ENCODE results near the gene SPDYC. TPM values are rescaled to one million over a fixed set of nuclear protein-coding genes. Genes with fewer than 3 reads are reported as not detected.

The SPDYC gene
- total and polyA plus RNA-seq, 2 experiments from 2014 or later: 0.24 TPM; not detected in 1

DNA sequence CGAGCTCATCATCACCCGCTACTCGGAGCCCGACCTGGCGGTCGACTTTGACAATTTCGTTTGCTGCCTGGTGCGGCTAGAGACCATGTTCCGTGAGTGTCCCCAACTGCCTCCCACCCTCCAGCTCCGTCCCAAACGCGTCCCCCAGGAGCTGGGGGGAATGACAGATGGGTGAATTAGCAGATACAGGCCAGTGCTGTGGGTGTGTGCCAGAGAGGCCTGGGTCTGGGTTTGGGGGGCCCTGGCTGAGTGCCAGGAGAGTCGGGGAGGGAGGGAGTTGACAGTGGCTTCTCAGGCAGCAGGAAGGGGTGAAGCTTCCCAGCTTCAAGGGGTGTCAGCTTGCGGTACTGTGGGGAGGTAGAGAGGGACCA is 40.3 kb downstream of the SPDYC start:
- no peak overlapping the region for H3K27ac ChIP-seq
- no peaks in the 10 kb centered on the region for H3K27me3 ChIP-seq
- no peaks in the 10 kb centered on the region for H3K9me3 ChIP-seq (ENCODE audit: low read depth)
- H3K4me1 ChIP-seq (ENCODE audit: low read depth): peaks cover 10% of the 10 kb centered on the region
- H3K4me3 ChIP-seq: no peak overlapping the region
- TF ChIP-seq, protein P1, sequence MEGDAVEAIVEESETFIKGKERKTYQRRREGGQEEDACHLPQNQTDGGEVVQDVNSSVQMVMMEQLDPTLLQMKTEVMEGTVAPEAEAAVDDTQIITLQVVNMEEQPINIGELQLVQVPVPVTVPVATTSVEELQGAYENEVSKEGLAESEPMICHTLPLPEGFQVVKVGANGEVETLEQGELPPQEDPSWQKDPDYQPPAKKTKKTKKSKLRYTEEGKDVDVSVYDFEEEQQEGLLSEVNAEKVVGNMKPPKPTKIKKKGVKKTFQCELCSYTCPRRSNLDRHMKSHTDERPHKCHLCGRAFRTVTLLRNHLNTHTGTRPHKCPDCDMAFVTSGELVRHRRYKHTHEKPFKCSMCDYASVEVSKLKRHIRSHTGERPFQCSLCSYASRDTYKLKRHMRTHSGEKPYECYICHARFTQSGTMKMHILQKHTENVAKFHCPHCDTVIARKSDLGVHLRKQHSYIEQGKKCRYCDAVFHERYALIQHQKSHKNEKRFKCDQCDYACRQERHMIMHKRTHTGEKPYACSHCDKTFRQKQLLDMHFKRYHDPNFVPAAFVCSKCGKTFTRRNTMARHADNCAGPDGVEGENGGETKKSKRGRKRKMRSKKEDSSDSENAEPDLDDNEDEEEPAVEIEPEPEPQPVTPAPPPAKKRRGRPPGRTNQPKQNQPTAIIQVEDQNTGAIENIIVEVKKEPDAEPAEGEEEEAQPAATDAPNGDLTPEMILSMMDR (IDR thresholded peaks at IDR 0.05; ENCODE audit: low read depth, low read length): no peak
- DNase-seq (ENCODE audit: low read depth in 1 of 2, low spot score in 1 of 2): no peak
- H3K36me3 ChIP-seq: peaks cover 36% of the 10 kb centered on the region

DNA sequence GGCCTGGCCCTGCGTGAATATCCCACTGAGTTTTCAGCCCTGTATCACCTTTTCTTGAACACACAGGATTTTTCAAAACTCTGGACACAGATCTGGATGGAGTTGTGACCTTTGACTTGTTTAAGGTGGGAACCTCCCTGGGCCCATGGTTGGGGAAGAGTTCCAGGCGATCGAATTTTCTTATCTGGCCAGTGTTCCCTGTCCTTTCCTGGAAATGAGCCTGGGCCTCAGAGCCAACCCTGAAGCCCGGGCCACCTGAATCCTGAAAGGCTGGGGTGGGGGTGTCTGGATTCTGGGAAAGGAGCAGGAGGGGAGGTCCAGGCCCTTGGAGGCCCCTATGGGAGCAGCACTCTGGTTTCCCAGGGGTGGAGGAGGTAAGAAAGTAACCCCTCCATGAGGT is 40.7 kb downstream of the SPDYC start:
- Histone ChIP-seq H3K27ac (no peak overlapping the region), H3K9me3 (ENCODE audit: low read depth) (no peaks in the 10 kb centered on the region), H3K27me3 (no peaks in the 10 kb centered on the region), H3K4me3 (no peak overlapping the region), H3K36me3 (peaks cover 34% of the 10 kb centered on the region), H3K4me1 (ENCODE audit: low read depth) (peaks cover 10% of the 10 kb centered on the region)
- DNase-seq (ENCODE audit: low read depth in 1 of 2, low spot score in 1 of 2): no peak
- TF ChIP-seq, protein P1 (IDR thresholded peaks at IDR 0.05; ENCODE audit: low read depth, low read length): no peak

DNA sequence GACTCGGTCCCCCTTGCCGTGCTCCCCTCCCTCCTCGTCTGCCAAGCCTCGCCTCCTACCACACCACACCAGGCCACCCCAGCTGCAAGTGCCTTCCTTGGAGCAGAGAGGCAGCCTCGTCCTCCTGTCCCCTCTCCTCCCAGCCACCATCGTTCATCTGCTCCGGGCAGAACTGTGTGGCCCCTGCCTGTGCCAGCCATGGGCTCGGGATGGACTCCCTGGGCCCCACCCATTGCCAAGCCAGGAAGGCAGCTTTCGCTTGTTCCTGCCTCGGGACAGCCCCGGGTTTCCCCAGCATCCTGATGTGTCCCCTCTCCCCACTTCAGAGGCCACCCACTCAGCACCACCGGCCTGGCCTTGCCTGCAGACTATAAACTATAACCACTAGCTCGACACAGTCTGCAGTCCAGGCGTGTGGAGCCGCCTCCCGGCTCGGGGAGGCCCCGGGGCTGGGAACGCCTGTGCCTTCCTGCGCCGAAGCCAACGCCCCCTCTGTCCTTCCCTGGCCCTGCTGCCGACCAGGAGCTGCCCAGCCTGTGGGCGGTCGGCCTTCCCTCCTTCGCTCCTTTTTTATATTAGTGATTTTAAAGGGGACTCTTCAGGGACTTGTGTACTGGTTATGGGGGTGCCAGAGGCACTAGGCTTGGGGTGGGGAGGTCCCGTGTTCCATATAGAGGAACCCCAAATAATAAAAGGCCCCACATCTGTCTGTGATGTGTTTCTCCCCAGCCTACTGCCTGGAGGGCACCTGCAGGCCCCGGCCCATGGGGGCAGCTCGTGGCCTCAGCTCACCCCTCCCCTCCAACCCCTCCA is 41.5 kb downstream of the SPDYC start:
- peaks cover 10% of the 10 kb centered on the region for H3K4me1 ChIP-seq (ENCODE audit: low read depth)
- peak overlapping the region; percentile 65 for H3K27ac ChIP-seq
- TF ChIP-seq, protein P1 (IDR thresholded peaks at IDR 0.05; ENCODE audit: low read depth, low read length): no peak
- H3K36me3 ChIP-seq: peaks cover 27% of the 10 kb centered on the region
- H3K27me3 ChIP-seq: no peaks in the 10 kb centered on the region
- H3K9me3 ChIP-seq (ENCODE audit: low read depth): no peaks in the 10 kb centered on the region
- no peak for DNase-seq (ENCODE audit: low read depth in 1 of 2, low spot score in 1 of 2)
- no peak overlapping the region for H3K4me3 ChIP-seq

DNA sequence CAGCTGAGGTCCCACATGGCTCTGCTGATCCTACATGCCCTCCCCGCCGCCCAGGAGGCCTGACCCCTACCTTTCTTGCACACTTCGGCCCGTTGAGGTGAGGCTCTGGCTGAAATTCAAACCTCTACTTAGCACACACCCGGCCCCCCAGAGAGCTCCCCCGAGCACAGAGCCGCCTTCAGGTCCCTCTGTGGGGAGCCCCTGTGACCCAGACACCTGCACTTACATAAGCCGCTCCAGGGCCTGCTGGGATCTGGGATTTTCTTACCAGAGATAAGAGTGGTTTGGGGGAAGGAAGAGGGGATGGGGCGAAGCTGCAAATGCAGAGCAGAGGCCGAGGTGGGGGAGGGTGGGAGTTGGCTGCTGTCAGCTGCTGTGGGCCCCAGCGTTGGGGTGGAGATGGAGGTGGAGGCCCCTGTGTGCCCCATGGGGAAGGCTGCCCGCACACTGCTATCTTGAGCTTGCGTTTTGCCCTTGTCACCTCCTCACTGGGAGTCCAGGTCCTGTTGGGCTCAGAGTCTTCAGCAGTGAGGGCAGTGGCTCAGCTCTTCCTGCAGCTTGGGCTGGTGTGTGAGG is 42.3 kb downstream of the SPDYC start:
- DNase-seq (ENCODE audit: low read depth in 1 of 2, low spot score in 1 of 2): peak in 1 of 2 donors; percentile 14
- Histone ChIP-seq H3K4me1 (ENCODE audit: low read depth) (peaks cover 10% of the 10 kb centered on the region), H3K4me3 (no peak overlapping the region), H3K27ac (peak overlapping the region; percentile 65), H3K27me3 (no peaks in the 10 kb centered on the region), H3K36me3 (peaks cover 23% of the 10 kb centered on the region), H3K9me3 (ENCODE audit: low read depth) (no peaks in the 10 kb centered on the region)
- TF ChIP-seq, protein P1 (IDR thresholded peaks at IDR 0.05; ENCODE audit: low read depth, low read length): no peak

DNA sequence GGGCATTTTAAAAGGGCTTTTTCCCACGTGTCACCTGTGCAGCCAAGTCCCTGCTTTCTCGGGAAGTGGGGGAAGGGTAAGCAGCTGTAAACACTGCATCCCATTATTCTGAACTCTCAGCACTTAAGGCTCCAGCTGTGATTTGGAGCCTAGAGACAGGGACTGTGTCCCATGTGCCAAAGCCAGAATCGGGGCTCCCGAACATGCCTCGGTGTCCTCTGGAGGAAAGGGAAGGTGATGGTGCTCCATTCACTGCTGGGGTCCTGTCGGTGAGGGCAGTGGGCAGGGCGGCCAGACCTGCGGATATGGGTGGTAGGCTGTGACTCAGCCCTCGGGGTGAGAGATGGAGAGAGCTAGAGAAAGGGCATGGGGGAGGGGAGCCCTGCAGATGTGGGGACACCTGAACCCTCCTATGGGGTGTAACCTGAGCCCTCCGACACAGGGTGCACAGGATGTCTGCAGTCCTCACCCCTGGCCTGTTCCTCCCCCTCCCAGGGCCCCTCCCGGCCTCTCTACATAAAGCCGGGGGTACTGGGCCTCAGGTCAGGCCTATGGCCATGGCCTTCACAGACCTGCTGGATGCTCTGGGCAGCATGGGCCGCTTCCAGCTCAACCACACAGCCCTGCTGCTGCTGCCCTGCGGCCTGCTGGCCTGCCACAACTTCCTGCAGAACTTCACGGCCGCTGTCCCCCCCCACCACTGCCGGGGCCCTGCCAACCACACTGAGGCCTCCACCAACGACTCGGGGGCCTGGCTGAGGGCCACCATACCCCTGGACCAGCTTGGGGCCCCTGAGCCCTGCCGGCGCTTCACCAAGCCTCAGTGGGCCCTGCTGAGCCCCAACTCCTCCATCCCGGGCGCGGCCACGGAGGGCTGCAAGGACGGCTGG is 43.5 kb downstream of the SPDYC start:
- Histone ChIP-seq H3K4me3 (no peak overlapping the region), H3K27ac (no peak overlapping the region), H3K36me3 (peaks cover 21% of the 10 kb centered on the region), H3K9me3 (ENCODE audit: low read depth) (no peaks in the 10 kb centered on the region), H3K27me3 (no peaks in the 10 kb centered on the region), H3K4me1 (ENCODE audit: low read depth) (peaks cover 10% of the 10 kb centered on the region)
- TF ChIP-seq, protein P1 (IDR thresholded peaks at IDR 0.05; ENCODE audit: low read depth, low read length): no peak
- no peak for DNase-seq (ENCODE audit: low read depth in 1 of 2, low spot score in 1 of 2)
